Hematopoietic multipotent progenitor cell treated with erythropoietin and hydrocortisone succinate and interleukin-3 and kit ligand, for 15 days (in vitro differentiated cells): ENCODE measurements around the gene TTLL9.

Experiments used
- DNase-seq: peaks from one replicate; pipeline ENCODE4 v3.0.0-alpha.2; 2015; ENCODE audit warnings: low spot score

TTLL9 gene

DNA sequence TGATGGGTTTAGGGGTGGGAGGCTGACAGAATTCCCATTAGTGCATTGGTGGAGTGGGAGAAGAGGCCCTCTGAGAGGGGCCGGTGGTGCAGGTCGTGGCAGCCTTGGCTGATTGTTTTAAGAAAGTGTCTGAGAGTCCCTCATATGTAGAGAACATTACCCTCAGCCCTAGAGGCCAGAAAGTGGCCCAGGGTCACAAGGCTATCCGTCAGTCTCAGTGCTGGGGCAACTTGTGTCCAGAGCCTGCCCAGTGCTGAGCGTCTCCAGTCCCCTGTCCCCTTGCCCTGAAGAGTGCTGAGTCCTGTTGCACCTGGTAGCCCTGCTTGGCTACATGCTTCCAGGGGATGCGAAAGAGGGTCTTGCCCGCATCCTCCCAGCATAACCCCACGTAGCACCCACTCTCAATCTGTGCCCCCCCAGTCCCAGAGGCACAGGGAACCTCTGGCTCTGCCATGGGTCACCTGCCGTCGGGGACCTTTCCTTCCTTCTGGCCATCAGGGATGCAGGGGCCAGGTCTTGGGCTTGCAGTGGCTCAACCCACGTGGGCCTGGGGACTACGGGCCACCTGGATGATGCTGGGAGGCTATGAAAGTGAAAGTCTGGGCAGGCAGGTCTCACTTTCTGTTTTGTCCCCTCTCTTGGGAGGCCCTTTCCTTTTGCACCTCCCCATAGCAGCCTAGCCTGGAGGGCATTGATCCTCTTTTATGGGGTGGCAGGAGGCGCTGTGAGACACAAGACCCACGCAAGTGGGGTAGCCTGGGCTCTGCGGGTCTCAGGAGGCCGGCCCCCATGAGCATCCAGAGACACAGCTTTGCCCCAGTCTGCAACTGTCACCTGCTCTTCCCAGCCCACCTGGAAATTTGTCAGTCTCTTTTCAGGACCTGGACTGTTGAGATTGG is 12.3 kb upstream of the TTLL9 start:
- no peak for DNase-seq

DNA sequence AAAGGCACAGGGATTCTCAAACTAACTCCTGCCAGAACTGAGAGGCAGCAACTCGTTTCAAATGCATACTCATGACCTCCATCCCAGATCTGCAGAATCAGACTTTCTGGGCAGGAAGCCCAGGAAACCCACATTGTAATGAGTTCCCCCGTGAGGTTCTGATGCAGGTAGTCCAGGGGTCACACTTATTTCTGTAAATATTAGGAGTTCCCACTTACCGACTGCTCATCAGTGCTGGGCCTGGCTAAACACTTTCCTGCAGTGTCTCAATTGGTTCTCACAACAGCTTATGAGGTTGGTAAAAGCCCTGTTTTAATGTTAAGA is 11.7 kb upstream of the TTLL9 start:
- DNase-seq: no peak

DNA sequence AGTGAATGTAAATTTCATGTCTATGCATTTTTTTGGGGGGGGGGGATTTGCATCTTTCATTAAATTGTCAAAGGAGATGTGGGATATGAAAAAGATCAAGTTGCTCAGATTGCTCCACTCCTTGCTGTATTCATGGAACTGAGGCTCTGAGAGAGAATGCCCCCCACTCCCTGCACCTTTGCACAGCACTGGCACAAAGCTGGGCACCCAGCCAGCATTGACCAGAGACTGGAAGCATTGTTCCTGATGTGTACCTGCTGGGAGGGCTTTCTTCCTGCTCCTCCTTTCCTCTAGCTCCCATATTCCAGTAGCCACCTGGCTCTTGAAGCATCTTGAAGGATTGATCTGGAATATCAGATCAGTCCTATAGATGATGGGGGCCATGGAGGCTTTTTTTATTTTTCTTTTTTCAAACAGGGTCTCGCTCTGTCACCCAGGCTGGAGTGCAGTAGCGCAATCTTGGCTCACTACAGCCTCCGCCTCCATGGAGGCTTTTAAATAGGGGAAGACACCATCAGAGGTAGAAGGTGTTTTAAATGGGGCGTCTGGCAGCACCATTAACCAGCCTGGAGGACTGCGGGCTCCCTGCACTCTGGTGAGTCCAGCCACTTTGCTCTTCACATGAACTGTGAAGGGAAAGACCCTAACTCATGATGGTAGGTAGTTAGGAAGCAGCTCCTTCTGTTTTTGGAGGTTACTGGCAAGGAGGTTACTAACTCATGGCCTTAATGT is 11.0 kb upstream of the TTLL9 start:
- no peak for DNase-seq

DNA sequence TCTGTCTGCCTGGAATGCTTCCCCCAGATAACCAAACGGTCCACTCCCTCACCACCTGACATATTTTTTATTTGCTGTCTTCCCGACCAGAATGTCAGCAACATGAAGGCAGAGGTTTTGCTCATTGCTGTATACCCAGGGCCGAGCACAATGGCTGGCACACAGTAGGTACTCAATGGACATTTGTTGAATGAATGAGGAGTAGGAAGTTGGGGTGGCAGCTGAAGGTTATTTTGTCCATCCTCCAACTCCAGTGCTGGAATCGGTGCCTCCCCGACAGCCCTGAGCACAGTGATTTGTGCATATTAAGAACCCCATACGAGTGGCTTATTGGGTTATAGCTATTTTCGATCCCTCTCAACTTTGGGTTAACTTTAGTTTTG is 10.4 kb upstream of the TTLL9 start:
- DNase-seq: no peak

- DNase-seq: no peak
Measured at GRCh38 chr20:31860390-31861134, 9.9 kb upstream of the TTLL9 start.

GRCh38 chr20:31861135-31861384 is 9.4 kb upstream of the TTLL9 start:
- DNase-seq: no peak

- DNase-seq: peak; percentile 5
Measured at GRCh38 chr20:31861385-31862156, 8.9 kb upstream of the TTLL9 start.

DNA sequence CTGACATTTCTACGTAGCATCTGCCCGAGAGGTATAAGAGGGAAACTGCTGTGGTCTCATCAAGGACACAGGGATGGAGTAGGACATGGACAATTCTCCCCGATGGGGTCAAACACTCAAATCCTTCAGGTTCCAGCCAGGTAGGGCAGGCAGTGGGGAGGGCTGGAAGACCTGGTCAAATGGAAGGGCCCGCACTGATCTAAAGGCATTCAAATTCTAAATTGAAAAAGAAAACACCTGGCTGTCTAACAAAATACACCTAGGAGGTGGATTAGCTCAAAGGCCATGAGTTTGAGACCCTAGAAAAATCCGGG is 8.3 kb upstream of the TTLL9 start:
- no peak for DNase-seq

- no peak for DNase-seq
Measured at GRCh38 chr20:31862506-31862905, 7.9 kb upstream of the TTLL9 start.

GRCh38 chr20:31863296-31864085 is 6.9 kb upstream of the TTLL9 start:
- no peak for DNase-seq

DNA sequence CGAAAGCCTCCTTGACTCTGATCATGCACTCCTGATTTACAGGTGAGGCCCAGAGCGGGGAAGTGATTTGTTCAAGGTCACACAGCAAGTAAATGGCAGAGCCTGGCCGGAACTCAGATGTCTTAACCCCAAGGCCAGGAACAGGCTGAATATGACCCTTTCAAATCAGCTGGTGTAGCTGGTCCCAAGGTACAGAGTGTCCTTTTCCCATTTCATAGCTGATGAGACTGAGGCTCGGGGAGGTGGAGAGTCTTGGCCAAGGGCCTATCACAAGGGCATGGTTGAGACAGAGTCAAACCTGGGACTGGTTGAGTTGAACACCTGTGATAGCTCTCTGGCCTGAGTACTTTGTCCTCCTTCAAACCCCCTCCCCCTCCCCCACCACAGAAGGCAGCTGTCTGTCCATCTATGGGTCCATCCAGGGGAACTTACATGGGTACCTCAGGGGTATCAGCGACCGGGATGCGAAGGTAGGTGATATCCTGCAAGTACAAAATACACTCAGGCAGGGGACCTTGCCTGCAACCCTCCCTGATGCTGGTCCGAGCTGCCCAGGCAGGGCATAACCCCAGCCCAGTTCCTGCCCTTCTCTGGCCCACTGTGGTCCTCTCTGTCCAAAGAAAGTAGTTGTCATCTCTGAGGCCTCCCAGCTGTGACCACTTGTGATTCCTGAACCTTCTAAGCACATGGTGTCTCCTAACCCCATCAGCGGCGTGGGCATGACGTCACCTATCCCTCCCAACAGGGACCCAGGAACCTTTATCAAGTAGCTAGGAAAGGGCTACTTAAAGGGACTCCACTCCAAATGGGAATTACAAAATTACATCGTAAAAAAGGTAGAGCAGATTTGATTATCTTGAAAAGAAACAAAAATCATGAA is 5.7 kb upstream of the TTLL9 start:
- no peak for DNase-seq

DNA sequence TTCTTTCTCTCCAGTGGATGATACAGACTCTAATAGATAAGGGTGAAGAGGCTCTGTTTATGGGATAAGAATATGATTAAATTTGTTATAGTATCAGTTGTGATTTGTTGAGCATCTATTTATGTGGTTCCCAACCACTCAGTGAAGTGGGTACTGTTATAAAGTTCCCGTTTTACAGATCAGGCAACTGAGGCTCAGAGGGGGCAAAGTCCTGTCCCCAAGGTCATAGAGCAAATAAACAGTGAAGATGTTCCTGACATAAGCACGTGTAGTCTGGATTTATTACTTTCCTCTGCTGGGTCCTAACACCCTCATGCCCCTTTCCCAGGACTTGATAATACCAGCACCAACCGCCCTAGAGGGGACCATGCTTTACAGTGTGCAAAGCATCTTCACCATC is 4.2 kb upstream of the TTLL9 start:
- no peak for DNase-seq

DNA sequence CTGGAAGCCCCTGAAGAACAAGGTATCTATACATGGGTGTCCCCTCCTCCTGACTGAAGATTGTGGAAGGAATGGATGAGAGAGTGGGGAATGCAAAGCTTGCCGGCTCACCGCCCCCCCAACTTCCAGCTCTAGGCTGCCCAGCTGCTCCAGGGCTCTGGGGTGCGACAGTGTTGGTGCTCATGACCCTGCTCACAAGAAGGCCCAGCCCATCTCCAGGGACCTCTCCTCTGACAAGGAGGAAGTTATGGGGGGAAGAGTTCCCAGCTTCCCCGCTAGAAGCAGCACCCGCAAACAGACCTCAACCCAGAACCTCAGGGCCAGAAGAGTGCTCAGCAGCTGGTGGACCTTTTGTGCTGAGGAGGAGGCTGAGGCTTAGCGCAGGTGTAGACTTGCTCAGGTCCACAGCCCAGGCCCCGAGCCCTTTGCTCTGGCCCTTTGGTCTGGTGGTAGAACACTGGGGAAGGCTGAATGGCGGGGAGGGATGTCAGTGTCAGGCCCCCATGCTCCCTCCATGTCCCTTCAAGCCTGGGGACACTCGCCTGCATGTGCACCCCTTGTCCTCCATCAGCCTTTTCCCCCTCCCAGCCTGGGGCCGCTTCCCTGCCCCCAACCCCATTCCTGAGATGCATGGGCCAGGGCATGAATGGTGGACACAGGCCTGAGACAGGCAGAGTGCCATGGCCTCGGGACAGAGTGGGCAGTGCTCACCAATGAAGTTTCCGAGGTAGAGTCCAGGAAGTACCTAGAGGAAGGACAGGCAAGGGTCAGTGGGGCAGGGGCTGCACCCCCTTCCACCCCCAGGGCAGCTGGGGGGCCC is 1.4 kb upstream of the TTLL9 start:
- no peak for DNase-seq

- DNase-seq: no peak
Measured at GRCh38 chr20:31869673-31869941, 827 bp upstream of the TTLL9 start.

DNA sequence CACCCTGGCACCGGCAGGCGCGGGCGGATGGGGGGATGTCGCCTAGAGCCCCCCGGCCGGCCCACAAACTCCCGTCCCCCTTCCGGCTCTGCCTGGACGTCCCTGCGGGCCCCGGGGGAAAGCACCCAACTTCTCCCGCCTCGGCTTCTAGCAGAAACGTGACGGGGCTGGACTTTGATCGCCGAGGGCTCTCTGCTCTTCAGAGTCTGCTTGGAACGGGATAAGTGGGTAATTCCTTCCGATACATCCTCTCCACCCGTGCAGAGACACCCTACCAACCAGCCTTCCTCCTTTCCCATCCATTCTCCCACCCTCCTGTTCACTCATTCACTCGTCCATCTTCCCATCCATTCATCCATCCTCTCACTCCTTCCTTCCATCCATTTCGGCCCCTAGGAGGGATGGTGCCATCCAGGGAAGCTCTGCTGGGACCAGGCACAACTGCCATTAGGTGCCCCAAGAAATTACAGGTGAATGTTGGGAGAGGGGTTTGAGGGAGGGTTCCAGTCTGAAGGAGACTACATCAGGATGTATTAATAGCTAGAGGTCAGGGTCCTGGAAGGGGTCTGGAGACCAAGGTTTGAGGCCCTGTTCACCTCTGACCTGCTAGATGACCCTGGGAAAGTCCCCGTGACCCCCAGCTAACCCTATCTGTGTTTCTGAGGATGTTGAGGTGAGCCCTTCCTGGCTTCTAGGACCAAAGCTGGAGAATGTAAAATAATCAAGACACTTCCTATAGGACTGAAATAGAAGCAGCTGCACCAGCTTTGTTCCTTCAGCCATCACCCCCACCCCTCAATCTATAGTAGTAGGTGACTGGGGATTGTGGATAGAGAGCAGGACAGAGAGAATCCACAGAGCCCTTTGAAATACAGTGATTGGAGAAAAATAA is 538 bp downstream of the TTLL9 start:
- no peak for DNase-seq

GRCh38 chr20:31871618-31871954 is 1.2 kb downstream of the TTLL9 start:
- DNase-seq: no peak

- no peak for DNase-seq
Measured at GRCh38 chr20:31872406-31872805, 2.0 kb downstream of the TTLL9 start.

- no peak for DNase-seq
Measured at GRCh38 chr20:31875671-31876070, 5.2 kb downstream of the TTLL9 start.

GRCh38 chr20:31877684-31878083 is 7.2 kb downstream of the TTLL9 start:
- no peak for DNase-seq
